ENCODE data around the gene CARD14.

DNA sequence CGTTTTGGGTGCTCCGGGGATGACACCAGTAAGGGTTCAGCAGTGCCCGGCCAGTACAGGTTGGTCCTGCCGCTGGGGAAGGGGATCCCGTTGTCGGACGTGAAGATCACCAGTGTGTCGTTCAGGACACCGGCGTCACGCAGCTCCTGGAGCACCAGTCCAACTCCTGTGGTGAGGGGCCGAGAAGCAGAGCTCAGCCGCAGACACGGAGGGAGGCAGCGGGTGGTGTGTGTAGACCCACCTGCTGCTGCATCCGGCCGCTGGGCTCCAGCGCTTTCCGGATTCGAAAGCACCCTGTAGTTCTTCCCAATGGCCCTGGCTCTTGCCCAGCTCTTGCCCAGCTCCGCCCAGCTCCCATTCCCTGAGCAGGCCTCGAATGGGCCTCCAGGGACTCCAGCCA lies 42.3 kb downstream of the CARD14 start:
- TF ChIP-seq REST (IDR thresholded peaks at IDR 0.05; ENCODE audit: insufficient read depth in 1 of 2, low read depth in 2 of 2, low read length in 2 of 2) (no peak), TAF1 (IDR thresholded peaks at IDR 0.05; ENCODE audit: borderline replicate concordance, insufficient read depth, low read length) (no peak), POLR2AphosphoS5 (IDR thresholded peaks at IDR 0.05; ENCODE audit: low read depth, low read length) (no peak)
